SH-SY5Y (cell line): ENCODE results near the gene HARS2.

Experiments
- GATA2 ChIP-seq: IDR thresholded peaks from 2 replicates; pipeline ENCODE4 v1.6.1; 2011; ENCODE audit warnings: mild to moderate bottlenecking, low read depth, low read length
- GATA3 ChIP-seq: IDR thresholded peaks from 2 replicates; pipeline ENCODE4 v1.6.1; 2011; ENCODE audit warnings: low read depth, mild to moderate bottlenecking, low read length, moderate library complexity

The HARS2 gene

GRCh38 chr5:140741967-140742366 lies 50.7 kb downstream of the HARS2 start:
- no peak for TF ChIP-seq GATA2
- TF ChIP-seq GATA3 = no peak
